ENCODE measurements around the gene PNMA8C. TPM values are rescaled to one million over a fixed set of nuclear protein-coding genes. Genes with fewer than 3 reads are reported as not detected.
"Not testable (repeated sequence)": the region's sequence is repeated elsewhere in the genome, so short reads cannot be mapped to it uniquely, and the experiment has no call there.

Gene PNMA8C
- total RNA-seq, 1 donor from 2014 or later, result not detected

DNA sequence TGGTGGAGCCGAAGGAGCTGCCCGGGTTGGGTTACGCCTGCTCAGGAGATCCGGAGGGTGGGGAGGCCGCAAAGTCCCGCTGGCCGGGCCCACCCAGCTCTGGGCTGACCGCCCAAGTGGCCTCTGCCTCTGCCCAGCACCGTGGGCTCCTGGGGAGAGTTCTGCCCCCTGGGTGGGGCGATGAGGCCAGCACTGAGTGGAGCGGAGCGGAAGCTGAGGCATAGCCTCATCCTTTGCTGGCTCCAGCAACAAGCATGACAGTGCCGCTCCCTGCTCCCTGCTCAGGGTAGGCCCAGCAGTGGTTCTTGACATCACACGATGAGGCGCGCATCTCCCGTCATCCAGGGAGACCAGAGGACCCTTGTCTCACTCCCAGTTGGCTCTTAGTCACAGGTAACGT, 37.9 kb downstream of the PNMA8C start:
- intact Hi-C loops (cut with micrococcal nuclease), result no loop called here

DNA sequence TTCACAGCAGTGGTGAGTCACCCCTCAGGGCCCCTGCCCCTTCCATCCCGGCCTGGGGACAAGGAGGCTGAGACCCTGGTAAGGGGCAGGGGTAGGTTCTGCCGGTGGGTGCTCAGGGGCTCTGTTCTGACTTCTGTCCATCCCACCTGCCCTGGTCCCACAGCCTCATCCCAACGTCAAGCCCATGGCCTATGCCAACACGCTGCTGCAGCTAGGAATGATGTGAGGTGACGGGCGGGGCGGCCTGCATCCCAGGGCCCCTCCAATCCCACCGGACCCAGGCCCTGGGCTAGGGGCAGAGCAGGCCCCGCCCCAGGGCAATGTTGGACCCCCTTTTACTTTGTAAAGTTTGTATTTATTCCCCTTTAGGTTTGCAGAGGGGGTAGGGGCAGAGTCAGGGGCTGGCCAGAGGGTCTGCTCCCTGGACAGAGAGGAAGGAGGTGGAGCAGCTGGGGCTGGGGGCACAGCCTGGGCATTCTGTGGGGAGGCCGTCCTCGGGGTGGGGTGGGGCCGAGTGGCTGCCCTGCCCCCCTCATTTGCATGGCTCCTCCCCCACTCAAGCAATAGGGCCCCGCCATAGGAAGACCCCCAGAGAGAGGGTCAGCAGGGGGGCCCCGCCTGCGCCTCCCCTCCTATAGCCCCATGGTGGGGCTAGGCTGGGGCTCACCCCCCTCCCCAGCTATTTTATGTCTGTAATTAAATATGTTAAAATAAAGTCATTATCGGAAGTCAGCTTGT, 38.4 kb downstream of the PNMA8C start:
- intact Hi-C loops (cut with micrococcal nuclease), result no loop called here

DNA sequence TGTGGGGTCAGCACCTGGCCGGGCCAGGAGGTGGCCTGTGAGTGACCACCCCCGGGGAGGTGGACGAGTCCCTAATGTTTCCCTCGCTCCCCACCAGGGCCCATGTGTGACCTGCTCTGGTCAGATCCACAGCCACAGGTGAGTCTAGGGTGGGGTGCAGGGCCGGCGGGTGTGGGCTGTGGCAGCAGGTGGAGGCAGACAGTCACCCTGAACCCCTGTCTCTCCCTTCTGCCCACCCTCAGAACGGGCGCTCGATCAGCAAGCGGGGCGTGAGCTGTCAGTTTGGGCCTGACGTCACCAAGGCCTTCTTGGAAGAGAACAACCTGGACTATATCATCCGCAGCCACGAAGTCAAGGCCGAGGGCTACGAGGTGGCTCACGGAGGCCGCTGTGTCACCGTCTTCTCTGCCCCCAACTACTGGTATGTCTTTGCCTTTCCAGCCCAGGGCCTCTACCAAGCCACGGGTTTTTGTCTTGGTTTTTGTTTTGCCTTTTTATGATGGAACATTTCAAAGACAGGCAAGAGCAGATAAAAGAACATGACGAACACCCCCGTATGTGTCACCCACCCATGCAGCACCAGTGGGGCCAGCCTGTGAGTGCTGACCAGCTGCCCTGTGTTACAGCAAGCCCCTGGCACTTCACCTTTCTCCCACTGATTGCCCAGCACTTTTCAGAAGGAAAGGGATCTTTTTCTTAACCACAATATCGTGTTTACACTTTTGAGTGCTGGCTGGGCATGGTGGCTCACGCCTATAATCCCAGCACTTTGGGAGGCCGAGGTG, 40.2 kb downstream of the PNMA8C start:
- intact Hi-C loops (cut with micrococcal nuclease), result no loop called here

DNA sequence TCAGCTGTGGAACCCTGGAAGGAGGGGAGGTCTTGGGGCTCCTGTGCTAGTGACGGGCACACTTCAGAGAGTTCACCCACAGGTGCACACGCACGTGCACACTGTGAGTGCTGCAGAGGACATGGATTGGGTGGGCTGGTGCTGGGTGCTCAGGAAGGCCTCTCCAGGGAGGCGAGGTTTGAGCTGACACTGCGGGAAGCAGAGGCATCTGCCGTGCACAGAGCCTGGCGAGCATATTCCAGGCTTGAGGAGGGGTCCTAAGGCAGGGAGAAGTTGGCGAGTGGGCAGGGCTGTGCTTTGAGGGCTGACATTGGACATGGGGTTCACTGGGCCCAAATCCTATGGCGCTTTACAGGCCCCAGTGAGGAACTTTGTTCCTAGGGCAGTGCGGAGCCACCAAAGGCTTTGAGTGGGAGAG, 41.0 kb downstream of the PNMA8C start:
- intact Hi-C loops (cut with micrococcal nuclease), result no loop called here

DNA sequence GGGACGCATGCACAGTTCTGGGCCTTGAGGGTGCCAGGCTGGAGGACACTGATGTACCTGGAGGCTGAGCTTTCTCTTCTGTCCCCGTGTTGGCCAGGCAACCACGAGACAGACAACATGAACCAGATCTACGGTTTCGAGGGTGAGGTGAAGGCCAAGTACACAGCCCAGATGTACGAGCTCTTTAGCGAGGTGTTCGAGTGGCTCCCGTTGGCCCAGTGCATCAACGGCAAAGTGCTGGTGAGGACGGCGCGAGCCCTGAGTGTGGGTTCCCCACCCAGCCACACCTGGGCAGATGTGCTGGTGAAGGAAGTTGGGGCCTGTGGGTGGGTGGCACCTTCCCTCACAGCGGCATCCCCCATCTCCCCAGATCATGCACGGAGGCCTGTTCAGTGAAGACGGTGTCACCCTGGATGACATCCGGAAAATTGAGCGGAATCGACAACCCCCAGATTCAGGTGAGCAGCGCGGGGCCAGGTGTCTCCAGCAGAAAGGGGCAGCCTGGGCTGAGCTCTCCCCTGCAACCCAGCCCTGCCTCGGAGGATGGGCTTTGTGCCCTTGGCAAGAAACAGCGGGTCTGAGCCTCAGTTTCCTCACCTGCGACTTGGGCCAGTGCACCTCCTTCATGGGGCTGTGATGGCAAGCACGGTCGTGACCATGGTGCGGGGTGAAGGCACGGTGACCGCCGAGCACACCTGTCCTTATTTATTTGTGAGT, 41.6 kb downstream of the PNMA8C start:
- intact Hi-C loops (cut with micrococcal nuclease), result no loop called here

DNA sequence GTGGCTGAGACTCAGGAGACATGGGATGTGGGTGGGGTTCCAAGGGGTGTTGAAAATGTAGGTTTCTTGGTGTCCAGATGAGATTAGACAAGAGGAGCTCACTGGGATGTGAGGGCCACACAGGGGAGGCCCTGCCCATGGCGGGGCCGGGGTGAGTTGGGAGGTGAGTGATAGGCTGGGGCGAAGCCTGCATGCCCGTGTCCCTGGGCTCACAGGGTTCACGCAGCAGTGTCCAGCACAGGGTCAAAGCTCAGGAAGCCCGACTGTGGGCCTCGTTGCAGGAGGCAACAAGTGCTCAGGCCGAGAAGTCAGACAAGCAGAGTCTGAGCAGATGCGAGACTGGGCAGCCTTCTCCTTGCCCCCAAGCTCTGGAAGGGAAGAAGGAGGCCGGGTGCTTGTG, 42.6 kb downstream of the PNMA8C start:
- intact Hi-C loops (cut with micrococcal nuclease), result no loop called here

DNA sequence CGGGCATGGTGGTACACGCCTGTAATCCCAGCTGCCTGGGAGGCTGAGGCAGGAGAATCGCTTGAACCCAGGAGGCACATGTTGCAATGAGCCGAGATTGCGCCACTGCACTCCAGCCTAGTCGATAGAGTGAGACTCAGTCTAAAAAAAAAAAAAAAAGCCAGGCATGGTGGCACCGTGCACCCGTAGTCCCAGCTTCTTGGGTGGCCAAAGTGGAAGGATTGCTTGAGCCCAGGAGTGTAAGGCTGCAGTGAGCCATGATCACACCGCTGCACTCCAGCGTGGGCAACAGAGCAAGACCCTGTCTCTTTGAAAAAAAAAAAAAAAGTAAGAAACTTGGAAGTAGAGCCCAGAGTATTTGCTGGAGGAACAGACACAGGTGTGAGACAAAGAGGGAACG, 43.1 kb downstream of the PNMA8C start:
- intact Hi-C loops (cut with micrococcal nuclease), result no loop called here

DNA sequence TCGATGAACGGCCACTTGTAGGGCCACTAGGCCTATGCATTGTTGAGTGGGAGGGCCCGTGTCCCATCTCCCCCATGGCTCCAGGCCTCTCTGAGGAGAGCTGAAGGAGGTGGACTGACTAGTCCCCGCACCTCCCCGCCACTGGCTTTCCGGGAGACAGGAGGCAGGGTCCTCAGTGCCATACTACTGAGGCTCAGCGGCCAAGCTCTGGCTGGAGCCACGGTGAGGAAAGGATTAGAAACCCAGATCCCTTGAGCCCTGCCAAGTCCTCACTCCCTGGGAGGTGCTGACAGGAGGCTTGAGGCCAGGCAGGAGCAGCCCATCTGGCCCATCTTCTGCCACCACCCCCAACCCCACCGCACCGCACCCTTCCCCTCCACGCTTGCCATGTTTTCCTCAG, 44.3 kb downstream of the PNMA8C start:
- intact Hi-C loops (cut with micrococcal nuclease), result no loop called here

DNA sequence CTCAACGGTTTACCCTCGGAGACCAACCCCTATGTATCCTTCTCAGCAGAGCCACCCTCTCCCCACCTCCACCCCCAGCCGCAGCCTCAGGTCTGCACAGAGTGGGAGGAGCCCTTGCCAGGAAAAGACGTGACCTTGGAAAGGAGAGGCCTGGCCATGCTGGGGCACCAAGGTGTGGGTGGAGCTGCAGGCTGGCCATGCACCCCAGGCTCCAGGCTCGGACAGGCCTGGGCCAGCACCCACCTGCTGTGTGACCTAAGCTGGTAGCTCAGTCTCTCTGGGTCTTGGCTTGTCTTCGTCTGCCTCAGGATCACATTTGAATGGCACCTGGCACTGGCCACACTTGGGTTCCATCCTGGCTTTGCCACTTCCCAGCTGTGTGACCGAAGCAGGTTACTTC, 44.9 kb downstream of the PNMA8C start:
- intact Hi-C loops (cut with micrococcal nuclease), result no loop called here

DNA sequence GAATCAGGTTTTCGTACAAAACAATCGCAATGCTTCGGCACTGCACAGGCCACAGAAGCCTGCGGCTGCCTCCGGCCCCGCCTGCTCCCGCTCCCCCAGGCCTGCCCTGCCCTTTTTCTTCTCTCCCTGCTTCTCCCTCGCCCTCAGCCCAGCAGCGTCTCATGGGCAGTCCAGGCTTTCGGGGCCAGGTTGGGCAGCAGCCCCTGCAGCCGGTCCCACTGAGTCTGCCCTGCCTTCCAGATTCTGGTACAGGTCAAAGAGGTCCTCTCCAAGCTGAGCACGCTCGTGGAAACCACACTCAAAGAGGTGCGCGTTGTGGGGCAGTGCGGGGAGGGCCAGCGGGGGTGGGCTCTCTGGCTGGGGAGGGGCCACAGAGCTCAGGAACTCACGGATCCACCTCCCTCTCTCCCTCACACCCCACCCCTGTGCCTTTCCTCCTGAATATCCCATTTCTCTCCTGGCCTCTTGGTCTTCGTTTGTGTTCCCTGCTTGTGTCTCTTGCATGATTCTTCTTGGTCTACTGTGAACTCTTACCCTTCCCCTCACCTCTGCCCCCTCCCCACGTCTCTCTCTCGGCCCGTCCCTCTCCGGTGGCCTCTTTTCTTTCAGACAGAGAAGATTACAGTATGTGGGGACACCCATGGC, 45.4 kb downstream of the PNMA8C start:
- intact Hi-C loops (cut with micrococcal nuclease), result no loop called here

DNA sequence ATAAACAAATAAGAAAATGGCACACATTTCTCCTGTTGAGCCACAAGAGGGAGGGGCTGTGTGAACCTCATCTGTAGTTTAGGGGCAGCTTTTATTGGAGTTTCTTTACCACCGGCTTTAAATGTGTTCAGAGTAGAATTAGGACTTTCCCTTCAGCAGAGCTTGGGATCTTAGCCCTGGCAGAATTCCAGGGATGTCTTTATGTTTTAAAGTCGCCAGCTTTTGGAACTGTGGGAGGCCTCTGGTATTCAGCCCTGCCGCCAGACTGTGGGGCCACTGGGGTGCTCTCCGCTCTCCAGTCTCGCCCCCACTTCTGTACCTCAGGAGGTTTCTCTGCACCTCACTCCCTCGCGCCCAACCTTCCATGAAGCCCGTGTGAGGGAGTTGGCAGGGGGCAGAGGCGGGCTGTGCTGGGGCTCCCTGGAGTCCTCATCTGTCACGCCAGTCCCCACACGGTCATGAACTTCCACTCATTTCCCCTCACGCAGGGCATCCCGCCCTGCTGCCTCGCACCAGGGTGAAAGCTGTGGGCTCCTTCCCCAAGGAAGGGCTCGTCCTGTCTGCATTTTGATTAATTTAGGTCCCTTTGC, 46.9 kb downstream of the PNMA8C start:
- intact Hi-C loops (cut with micrococcal nuclease), result no loop called here

DNA sequence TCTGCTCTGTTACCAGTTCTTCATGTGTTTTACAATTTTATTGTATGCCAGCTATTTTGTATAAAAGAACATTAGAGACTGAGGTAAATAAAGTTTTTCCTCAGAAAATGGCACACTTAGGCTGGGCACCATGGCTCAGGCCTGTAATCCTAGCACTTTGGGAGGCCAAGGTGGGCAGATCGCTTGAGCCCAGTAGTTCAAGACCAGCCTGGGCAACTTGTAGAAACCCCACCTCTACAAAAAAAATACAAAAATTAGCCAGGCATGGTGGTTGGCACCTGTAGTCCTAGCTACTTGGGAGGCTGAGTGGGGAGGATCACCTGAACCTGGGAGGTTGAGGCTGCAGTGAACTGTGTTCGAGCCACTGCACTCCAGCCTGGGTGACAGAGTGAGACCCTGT, 47.4 kb downstream of the PNMA8C start:
- intact Hi-C loops (cut with micrococcal nuclease), result no loop called here

DNA sequence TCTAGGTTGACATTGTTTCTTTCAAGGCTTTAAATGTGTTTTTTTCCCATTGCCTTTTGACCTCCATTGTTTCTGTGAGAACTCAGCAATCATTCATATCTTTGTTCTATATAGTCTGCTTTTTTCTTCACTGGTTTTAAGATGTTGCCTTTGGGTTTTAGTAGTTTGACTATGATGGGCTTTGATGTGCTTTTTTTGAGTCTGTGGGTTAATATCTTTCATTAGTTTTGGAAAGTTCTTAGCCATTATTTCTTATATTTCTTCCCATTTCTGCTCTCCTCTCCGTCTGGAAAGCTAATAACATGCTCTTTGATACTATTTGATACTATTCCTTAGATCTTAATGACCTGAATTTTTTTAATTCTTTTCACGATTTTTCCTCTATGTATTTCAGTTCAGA, 48.0 kb downstream of the PNMA8C start:
- intact Hi-C loops (cut with micrococcal nuclease), result no loop called here

DNA sequence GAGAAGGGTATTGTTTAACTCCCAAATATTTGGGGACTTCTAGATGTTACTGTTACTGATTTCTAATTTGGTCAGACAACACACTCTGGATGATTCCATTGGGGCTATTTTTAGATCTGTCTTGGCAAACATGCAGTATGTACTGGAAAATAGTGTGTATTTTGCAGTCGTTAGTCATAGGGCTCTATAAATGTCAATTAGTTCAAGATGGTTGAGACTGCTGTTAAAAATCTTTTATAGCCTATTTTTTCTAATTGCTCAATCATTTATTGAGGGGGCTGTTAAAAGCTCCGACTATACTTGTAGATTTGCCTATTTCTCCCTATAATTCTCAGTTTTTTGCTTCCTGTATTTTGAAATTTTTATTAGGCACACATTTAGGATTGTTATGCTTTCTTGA, 50.5 kb downstream of the PNMA8C start:
- intact Hi-C loops (cut with micrococcal nuclease), result no loop called here

DNA sequence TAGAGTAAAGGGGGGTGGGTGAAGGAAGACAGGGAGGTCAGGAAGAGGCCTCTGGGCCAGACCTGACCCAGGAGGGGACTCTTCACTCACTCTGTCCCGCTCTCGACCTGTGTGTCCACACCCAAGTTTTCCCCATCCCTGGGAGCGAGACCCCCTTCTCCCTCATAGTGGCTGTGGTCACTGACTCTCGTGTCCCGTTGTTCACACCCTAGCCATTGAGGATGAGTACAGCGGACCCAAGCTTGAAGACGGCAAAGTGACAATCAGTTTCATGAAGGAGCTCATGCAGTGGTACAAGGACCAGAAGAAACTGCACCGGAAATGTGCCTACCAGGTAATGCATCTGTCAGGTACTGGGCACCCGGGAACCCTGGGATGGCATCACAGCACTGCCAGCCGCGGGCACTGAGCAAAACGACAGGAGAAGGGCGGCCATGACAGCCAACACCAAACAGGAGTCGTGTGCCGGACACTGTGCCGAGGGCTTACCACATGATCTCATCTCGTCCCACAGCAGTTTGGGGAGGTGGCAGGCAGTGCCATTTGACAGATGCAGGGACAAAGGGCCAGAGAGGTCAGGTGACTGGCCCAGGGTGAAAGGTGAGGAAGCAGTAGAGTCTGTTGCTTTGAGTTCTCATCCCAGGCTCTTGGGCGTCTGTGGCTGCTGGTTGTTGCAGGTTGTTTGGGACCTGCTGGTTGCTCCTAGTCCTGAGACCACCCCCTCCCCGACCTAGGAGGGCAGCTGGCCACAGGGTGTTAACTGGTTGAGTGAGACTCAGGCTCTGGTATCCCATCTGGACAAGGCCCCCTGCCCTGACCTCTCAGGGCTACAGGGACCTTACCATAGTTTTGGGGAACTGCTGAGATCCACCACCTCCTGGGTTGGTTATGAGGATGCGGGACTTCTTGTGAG, 52.2 kb downstream of the PNMA8C start:
- intact Hi-C loops (cut with micrococcal nuclease), result no loop called here

DNA sequence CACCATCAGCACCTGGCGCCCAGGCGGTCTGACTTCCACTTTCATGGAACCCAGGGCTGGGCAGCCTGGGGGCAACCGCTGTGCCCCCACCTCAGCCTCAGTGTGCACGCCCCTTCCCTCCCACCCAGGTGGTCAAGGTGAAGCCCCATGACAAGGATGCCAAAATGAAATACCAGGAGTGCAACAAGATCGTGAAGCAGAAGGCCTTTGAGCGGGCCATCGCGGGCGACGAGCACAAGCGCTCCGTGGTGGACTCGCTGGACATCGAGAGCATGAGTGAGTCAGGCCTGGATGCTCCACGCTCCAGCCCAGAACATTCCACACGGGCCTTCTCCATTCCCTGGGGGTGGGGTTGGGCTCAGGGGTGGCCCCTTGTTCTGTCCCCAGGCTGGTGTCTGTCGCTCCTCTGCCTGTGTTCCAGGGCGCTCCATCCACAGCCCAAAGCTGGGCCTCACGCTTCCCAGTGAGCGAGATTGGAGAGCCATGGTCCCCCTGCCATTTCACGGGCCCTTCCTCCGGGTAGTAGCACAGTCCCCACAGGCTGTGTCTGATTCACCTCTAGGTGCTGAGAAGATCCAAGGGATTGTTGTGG, 53.2 kb downstream of the PNMA8C start:
- intact Hi-C loops (cut with micrococcal nuclease), result not testable (repeated sequence)

All from T-helper 1 cell treated with Interleukin-12 subunit alpha and Interleukin-12 subunit beta and Interleukin-4 antibody, amounts not matched to agents 30 ng/mL and 1 ng/mL, for 36 hours (primary cell).